Stimulated activated CD8-positive, alpha-beta memory T cell treated with anti-CD3 and anti-CD28 coated beads, Interleukin-12 subunit alpha, Interleukin-12 subunit beta, amount 100 ng/mL, for 1 hour (primary cell): ENCODE data around the gene BANP.
"Not testable (repeated sequence)": the region's sequence is repeated elsewhere in the genome, so short reads cannot be mapped to it uniquely, and the experiment has no call there.

Source experiments
- DNase-seq: peaks from one replicate; pipeline ENCODE4 v3.0.0-alpha.2; 2020; ENCODE audit warnings: low read depth

The BANP gene

DNA sequence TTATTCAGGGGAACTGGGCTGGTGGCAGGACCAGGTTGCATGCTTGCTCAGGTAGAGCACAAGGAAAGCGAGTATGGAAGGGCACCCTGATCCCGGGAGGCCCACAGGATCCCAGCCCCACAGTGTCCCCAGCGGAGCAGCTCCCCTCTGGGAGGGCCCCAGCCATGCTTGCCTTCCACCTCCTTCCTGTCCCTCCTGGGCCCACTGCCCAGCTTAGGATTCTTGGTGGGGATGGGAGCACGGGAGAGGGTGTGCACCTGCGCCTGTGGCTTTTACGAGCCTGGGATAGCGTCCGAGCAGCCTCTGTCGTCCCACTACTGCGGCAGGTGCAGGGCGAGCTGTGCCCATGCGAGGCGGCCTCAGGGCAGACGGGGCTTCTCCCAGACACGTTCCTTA, 114.5 kb downstream of the BANP start:
- no peak for DNase-seq

DNA sequence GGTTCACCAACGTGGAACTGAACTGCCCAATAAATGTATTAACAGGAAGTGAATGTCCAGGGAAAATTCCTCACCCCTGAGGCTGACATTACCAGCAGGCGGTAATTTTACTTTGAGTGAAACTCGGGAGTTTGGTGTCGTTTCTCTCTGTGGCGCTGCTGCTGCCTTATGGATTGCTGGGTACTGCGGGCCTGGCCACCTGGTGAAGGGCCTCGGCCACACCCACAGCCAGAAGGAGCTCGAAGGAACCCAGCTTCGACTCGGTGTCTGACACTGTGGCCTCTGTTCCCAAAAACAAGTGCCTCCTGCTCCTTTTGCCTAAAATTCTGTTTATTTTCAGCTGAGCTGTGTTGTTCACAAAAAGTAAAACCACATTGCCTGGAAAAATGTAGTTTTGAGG, 115.0 kb downstream of the BANP start:
- no peak for DNase-seq

DNA sequence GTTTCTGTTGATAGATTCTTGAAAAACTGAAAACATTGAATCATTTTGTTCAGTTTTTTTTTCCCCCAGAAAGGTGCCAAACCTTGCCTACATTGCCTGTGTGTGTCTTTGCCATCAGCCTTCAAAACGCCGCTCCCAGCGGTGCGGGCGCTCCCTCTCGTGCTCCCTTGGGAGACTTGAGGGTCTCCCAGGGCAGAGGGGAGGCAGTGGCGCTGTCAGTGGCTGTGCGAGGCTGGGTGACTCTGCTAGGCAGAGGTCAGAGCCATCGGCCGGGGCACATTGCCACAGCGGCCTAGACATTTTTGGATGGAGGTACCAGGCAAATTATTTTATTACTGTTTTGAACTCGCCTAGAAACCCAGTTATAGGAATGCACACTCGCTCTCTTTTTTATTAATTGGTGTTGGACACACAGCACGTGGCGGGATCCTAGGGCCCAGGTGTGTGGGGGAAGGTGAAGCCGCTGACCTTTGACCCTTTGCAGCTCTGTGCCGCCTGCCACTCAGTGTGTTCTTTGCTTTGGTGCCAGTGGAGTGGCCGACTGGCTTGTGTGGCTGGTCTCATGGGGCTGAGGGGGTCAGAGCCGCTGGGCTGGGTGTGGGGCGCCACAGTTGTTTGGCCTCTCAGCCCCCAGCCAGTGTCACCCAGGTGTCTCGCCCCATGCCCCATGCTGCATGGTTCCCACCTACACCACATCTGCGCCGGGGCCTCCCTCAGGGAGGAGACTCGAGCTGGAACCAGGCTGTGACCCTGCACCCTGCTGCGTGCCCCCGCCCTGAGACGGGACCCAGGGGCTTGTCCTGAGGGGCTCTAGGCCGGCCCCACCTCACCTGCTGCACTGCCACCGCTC, 115.7 kb downstream of the BANP start:
- DNase-seq = no peak

DNA sequence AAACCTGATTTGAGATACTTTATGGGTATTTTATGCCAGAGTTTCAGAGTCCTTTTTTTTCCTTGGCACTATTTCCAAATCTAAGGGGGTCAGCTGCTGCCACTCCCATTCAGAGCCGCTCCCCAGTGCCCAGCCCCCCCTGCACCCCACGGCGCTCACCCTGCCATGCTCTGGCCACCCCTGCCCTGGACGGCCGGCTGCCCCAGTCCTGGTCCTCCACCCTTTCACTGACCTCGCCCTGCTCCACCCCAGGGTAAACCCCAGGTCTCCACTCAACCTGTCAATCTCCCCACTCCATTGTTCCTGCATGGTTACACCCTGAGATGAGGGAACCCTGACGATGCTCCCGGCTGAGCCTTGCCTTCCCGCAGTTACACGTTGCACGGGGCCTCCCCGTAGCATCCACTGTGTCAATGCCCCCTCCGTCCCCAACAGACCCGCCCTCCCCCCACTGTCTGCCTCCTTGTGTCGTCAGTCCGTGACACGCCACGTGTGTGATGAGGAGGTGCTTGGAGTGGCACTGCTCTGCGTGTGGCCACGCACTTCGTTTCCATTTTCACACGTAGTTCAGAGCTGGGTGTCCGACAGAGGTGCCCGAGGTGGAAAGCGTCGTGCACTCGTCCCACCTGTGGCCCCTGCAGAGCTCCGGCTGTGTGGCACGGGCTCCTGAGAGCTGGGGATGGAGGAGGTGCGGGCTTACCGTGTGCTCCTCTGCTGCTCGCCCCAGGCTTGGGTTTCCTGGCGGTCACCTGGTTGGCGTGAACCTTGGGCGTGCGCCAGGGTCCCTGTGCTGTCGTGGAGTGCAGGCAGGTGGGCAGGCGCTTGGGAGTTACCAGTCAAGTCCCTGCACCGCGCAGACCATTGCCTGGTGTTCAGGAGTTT, 116.5 kb downstream of the BANP start:
- no peak for DNase-seq

DNA sequence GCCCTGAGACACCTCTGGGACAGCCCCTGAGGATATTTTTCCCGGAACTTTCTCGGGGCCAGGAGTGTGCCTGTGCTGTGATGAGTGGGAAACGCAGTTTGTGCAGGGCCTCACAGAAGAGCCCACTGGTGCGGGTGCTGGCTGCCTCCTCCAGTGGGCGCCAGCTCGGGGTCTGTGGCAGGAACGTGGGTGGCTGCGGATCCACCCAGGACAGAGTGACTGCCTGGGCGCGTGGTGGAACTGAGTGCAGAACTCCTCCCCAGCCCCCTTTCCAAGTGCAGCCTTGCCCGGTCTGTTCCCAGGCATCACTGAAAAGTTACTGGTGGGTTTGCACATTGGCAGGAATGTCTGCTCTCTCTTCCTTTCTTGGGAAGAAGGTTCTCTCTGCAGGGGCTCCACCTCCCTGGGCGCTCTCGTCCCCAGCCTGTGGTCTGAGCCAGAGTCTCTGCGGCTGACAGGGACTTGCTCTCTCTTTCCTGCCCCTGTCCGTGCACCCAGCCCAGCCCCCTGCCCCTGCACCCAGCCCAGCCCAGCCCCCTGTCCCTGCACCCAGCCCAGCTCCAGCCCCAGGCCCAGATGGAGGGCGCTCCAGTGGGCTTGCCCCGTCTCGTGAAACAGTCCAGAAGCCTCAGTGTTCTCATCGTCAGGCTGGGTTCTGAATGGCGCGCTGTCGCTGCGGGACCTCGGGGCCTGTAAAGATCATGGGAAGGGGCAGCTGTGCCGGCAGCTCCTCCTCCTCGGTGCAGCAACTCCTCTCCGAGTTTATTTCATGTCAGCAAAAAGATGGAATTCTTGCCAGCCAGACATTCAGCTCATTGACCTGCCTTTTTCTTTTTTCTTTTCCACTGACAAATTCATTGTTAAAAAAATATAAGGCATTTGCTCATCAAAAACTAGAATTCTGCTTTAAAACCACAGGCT, 117.5 kb downstream of the BANP start:
- no peak for DNase-seq

DNA sequence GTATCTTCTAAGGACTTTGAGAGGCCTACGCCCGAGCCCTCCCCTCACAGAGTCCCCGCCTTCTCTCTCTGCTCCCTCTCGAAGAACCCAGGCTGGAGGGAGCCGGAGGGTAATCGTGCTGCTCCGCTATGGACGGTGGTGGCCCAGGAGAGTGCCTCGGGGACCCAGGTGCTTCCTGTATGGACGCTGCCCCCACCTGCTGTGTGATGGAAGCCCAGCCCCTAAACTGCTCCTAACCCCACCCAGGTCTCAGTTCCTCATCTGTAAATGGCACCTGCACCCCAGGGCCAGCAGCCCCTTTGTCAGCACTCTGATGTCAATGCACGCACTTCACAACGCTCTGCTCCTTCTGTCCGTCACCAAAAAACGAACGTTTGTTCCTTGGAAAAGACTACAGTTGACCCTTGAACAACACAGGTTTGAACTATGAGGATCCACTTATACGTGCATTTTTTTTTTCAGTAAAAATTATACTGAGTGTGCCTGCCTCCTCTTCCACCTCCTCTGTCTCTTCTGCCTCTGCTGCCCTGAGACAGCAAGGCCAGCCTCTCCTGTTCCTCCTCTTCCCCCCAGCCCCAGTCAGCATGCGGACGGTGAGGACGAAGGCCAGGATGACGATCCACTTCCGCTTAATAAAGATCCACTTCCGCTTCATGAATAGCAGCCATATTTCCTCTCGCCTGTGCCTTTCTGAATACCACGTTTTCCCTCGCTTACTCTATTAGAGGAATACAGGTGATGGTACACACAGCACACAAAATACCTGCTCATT, 118.3 kb downstream of the BANP start:
- no peak for DNase-seq

DNA sequence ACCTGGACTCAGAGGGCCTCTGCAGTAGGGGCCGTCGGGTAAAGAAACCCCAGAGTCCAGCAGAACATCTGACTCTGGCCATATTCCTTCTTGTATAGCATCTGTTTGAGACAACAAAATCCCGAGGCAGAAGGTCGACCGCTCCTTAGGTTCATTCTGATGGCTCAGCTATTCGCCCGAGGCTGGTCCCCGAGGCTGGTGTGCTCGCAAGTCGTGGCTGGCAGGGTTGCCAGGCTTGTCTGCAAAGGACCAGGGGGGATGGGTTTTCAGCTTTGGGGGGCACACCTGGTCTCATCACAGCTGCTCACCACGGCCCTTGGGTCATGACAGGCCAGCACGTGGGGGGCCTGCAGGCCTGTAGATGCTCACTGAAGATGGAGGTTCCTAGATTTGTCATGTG, 119.1 kb downstream of the BANP start:
- no peak for DNase-seq

DNA sequence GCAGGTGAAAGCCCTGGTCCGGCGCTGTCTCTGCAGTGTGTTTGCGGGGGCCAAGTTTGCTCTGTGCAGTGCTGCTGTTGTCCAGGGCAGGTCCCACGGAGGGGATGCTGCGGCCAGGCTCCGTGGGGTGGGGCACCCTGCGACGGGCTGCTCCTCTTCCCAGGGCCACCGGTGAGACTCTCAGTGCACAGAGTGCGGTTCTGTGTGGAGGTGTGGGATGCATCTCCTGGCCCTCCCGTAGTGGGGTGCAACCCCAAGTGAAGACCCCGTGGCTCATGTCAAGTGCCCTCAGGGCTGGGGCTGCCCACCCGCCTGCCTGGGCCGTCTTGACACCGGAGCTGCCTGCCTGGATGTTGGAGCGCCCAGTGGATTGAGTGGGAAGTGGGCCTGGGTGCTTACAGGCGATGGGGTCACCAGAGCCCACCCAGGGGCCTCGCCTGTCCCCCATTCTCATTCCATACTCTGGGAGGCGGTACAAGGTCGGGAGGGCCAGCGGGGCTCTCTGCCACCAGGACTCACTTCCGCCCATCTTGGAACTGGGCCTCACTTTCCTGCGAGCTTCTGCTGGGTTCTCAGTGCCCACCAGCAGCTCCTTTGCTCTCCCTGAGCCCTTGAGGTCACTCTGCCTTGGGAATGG, 119.9 kb downstream of the BANP start:
- no peak for DNase-seq

DNA sequence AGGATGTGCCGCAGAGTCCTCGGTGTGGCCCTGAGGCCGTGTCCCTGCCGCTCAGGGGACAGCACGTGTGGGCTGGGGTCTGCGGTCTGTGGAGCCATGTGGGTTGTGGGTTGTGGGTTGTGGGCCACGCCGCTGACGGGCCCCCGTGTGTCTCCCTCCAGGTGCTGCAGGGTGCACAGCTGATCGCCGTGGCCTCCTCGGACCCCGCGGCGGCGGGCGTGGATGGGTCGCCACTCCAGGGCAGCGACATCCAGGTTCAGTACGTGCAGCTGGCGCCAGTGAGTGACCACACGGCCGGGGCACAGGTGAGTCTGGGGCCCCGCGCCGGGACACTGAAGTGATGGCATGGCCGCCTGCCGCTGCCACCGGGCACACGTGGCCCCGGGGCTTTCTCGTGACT, 120.7 kb downstream of the BANP start:
- no peak for DNase-seq

DNA sequence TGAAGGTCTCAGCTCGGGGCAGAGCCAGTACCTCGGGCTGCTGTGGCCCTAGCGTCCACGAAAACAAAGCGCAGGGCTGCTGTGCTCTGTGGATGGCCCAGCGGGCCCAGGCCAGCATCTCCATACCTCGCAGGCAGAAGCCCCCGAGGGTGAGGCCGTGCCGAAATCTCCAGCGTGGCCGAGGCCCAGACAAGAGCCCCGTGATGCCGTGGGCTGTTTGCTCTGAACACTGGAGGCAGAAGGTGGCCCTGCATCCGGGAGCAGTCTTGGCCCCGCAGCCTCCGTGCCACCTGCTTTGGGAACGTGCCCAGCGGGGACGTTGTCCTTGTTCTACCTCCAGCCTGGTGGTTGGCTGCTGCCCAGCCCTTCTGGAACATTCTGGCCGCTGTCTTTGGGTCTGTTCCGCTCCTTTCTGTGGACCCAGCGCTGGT, 121.4 kb downstream of the BANP start:
- DNase-seq = no peak

DNA sequence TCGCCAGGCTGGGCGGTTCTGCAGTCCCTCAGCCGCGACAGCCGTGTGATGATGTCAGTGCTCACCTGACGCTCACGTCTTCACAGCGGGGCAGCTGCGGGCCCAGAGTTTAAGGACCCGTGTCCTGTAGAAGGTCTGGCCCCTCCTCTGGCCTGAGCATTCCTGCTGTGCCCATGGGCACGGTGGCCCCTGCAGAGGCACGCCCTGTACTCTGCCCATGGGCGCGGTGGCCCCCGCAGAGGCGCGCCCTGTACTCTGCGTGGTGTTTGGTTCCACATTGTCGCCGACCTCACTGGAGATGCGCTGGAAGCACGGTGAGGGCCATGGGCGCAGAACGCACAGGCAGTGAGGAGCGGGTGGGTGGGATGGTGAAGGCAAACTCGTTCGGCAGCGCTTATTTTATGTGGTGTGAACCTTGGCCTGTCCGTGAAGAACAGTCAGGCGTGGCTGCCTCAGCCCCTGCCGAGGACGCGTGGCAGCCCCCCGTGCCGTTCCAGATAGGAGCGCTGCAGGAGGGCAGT, 122.0 kb downstream of the BANP start:
- no peak for DNase-seq

DNA sequence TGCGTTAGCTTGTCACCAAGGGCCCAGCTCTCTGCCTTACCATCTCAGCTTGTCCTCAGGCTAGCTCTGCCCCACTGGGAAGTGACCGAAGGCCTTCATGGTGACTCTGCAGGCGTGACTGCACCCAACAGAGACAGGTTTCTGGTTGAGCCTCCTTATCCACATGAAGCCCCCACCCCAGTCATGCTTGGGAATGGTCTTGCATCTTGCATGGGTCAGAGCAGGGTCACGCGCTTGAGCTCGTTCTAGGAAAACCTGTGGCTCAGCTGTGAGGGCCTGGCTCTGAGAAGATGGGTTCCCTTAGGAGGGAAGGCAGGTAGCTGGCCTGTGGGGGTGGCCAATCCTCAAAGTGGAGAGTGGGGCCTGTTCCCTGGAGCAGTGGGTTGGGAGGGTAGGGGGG, 122.8 kb downstream of the BANP start:
- no peak for DNase-seq

DNA sequence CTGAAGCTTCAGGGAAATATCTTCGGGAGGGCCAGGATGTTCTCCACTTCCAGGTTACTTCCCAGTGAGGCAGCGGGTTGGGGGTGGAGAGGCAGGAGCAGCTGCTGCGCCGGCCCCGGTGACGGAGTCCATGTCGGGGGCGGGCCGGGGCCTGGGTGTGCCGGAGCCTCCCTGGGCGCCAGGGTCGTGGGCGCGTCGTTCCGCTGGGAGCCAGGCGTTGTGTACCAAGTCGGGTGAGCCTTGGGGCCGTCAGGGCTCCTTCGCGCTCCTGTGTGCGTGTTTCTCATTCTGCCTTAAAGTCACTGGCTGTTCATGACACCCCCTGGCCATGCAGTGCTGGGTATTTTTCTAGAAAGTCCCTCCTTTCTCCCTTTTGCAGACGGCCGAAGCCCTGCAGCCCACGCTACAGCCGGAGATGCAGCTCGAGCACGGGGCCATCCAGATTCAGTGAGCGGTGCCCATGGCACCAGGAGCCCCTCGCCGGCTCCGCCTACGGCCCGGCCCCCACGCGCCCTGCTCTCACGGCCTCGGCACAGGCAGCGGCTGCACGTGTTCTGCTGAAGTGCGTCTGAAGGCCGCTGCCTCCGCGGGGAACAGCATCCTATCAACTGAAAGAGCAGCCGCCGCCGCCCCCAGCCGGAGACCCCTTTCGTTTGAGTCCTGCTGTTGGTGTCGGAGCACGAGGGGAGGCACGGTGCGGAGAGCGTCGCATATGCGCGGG, 125.1 kb downstream of the BANP start:
- DNase-seq = no peak

DNA sequence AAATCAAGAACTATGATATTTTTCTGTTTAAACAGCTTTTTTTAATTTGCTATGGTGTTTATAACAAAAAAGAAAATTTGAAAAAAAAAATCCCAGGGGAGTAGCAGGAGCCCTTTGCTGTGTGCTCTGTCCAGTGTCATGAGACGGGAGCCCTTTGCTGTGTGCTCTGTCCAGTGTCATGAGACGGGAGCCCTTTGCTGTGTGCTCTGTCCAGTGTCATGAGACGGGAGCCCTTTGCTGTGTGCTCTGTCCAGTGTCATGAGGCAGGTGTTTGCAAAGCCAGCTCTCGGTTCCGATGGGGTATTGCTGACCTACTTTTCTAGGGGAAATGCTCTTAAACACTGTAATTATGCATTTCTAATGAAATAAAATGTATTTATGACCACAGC, 125.7 kb downstream of the BANP start:
- not testable (repeated sequence) for DNase-seq

DNA sequence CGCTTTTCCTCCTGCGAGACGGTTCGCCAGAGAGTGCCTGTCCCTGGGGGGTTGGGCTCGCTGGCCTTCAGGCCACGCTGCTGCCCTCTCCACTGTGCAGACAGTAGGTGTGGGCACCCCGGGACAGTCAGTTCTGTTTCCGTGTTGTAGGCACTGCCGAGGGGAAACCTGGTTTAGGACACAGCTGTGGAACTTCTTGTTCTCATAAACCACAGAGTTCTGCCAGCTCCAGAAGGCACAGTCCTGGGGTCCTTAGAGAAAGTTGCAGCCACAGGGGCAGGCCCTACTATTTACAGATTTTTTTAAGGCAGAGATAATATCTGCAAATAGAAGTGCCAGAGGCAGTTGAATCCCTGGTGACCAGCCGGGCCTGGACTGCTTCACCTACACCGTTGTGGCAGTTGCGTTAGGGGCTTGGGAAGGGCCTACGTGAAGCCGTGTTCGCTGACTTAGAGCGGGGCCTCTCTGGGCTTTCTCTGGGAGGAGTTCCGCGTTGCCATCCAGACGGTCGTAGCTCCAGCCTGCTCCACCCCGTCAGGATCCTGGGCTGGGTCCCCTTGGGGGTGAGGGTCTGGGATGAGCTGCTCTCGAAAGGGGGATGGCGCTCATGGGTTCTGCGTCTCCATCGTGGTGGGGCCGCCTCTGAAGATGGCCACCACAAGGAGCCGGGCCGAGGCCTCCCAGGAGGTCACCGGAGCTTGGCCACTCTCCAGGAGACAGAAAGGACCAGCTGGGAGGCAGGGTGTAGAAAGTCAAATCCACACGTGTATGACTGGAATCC, 126.3 kb downstream of the BANP start:
- DNase-seq = no peak

DNA sequence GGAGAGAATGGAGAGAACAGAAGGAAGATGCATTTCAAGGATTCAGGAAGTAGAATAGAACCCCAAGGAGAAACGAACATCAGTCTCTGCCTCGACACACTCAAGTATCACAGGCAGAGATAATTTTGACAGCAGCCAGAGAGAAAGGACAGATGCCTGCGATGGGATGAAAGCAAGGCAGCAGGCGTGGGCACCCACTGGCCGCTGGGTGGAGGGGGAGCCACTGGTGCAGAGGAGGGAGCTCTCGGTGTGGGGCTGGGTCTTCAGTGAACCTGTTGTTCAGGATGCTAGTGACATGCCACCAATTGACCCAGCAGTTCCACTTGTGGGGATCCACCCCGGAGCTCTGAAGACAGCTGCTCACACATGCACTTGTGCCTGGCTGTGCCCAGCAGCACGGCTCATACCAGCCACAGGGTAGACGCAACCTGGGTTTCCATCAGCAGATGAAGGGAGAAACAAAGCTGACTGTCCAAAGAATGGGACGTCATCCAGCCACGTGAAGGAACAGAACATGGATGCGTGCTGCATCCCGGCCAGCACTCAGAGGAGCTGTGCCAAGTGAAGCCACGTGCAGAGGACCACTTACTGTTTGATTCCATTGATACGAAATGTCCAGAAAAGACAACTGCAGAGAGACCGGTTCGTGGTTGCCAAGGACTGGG, 127.0 kb downstream of the BANP start:
- no peak for DNase-seq

DNA sequence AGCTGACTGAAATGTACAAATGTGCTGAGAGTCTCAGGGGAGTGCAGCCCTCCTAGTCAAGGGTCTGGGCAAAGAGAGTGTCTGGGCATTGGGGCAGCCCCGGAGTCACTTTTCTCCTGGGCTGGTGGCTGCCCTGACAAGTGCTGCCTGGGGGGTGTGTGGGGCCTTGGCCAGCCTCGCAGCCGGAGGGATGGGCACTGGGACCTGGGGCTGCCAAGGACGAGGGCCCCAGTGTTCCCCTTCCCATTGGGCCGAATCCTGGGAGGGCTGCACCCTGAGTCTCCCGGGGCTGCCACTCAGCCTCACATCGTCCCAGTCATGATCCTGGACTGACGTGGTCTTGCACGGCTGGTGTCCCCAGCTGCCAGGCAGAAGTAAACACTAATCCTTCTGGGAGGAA, 132.3 kb downstream of the BANP start:
- no peak for DNase-seq

DNA sequence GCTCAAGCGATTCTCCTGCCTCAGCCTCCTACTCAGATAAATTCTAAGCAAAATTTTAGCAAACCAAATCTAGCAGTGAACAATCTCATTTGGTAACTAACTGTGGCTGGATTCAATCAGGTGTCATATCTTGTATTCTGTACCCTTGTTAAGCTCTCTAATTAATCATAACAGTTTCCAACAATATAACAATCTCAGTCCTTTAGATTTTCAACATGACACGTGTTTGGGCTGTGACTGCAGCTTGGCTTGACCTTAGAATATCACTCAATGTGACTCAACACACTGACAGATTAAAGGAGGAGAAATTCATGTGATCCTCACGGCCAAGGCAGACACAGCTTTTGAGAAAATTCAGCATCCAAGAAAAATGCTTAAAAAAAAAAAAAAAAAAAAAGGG, 133.6 kb downstream of the BANP start:
- DNase-seq = no peak
